Fibroblast of skin of right quadriceps (primary cell): Measurements from ENCODE around the gene PTH2R.
A peak's percentile ranks its signal among the peaks of the same experiment; 100 is the strongest.
"Not testable (repeated sequence)": the region's sequence is repeated elsewhere in the genome, so short reads cannot be mapped to it uniquely, and the experiment has no call there.

ENCODE experiments used
- DNase-seq: peaks from one replicate; pipeline ENCODE4 v3.0.0-alpha.2; 2013

PTH2R gene

GRCh38 chr2:208406474-208407451, at the start of gene PTH2R:
Gene PTH2R (plus strand): TSS chr2:208406792. CDS start chr2:208407044, 252 bp downstream.
- peak; percentile 4 for DNase-seq

DNA sequence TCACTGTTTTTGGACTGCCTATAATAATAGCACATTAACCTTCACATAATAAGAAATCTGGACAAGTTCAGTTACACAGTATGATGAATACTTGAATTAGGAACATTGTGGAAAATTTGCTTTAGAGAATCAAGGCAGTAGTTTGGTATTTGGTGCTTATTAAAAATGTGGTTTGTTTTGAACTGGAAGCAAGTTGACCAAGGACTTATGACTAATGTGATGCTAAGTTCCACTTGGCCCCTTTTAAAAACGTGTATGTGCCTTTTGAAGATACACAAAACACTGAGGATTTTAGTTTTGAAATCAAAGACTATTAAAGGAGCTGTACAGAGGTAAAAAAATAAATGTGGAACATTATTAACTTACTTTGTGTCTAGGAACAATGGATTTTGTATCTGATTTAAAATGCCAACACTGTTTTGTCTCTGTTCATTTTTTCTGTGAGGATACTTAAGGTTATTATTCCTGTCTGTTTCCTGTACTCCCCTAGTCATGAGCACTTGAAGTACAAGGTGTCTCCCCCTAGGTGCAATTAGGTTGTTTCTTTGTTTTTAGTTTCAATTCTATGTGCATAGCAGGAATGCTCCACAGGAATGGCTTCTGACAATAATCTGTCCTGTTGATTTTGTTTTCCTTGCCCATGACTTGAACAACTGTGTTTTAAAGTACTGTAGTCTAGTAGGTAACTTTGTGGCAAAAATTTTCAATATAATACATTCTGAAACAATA, 49.6 kb upstream of the PTH2R start:
- no peak for DNase-seq

GRCh38 chr2:208358758-208359631, 47.6 kb upstream of the PTH2R start:
- DNase-seq: no peak

DNA sequence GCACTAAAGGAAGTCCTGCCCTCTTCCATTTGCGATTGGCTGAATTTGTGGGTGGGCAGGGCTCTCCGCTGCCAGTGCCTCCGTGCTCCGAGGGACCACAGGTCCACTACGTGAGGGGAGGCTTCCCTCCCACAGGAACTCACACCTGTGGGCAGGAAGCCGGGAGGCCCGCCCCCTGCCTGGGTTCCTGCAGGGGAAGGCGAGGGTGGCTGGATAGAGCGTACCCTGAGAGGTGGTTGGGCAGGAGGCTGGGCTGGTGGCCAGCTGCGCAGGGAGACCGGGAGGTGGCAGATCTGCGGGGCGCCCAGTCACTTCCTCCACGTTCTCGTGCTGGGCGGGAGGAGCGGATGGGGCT, 47.0 kb upstream of the PTH2R start:
- no peak for DNase-seq

DNA sequence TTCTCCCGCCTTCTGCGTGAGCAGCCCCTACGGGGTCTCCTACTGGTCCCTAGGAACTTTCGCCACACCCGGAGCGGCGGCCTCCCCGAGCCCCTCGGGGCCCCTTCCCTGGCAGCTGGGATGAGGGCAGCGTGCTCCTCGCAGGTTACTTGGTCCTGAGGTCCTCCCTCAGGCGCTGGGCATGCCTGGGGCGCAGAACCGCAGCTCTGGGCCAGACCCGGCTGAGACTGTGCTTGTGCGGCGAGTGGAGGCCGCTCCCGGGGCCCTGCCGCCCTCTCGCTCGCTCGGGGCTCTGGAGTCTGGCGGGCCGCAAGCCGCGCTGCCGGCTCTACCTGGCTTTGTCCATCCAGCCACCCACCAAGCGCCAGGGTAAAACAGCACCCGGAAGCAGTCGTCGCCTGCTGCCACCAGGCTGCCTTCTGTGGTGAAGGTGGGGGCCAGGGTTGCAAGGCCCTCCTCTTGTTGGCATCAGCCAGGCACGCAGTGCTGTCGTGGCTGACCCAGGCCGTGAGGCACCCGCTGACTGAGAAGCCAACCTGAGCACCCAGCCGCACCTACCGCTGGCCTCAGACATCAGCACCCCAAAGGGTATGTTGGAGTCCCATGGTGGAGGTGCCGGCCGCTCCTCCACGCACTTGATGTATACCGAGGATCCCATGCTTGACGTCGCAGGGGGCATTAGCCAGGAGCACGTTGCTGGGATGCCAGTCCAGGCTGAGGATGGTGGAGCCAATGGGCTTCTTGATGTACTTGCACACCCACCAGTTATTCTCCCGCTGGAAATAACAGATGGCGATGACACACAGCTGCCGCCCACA, 46.1 kb upstream of the PTH2R start:
- no peak for DNase-seq

DNA sequence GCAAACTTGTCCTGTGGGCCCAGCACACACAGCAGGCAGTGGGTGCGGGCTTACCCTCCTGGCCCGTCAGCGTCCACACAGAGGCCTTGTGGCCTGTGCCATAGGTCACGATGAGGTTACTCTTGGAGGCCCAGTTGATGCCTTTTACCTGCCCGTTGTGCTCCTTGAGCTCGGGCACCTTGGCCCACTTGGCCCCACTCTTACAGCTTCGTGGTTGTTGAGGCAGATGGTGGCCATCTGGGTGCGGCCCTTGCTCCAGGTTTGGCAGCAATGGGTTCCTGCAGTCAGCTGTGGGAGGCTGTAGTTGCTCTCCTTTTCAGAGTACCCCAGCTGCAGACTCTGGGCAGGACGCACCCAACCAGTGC, 45.5 kb upstream of the PTH2R start:
- DNase-seq: no peak

- DNase-seq: peak; percentile 91
Observed at GRCh38 chr2:208363485-208363884, 43.1 kb upstream of the PTH2R start.

DNA sequence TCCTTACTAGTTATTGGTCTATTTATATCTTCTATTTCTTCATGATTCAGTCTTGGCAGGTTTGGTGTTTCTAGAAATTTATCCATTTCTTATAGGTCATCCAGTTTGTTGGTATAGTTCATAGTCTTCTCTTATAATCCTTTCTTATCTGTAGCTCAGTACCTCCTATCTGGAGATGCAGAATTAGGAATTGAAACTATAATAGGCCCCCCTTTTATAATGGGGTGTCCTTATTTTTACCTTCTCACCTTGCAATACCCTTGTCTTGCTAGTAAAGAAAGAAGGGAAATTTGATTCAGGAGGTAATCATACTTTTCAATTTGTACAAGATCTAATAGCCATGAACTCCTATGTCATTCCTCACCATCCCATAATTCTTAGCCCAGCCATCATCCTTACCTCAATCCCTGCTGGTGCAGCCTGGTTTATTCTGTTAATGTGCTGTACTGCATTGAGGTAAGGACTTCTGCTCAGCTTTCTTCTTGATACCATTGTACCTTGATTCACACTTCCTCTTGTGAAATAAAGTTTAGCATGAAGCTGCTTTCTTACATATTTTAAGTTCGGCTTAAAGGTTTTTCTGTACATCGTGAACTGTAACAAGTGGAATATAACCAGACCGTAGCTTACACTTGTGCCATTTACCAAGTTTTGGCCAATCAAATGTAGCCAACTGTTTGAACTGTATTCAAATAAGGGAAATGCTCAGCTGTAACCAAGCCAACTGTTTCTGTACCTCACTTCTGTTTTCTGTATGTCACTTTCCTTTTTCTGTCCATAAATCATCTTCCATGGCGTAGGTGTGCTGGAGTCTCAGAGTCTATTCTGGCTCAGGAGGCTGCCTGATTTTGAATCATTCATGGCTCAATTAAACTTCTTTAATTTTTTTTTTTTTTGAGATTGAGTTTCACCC, 40.1 kb upstream of the PTH2R start:
- DNase-seq: no peak

GRCh38 chr2:208369091-208369490, 37.5 kb upstream of the PTH2R start:
- peak; percentile 10 for DNase-seq

DNA sequence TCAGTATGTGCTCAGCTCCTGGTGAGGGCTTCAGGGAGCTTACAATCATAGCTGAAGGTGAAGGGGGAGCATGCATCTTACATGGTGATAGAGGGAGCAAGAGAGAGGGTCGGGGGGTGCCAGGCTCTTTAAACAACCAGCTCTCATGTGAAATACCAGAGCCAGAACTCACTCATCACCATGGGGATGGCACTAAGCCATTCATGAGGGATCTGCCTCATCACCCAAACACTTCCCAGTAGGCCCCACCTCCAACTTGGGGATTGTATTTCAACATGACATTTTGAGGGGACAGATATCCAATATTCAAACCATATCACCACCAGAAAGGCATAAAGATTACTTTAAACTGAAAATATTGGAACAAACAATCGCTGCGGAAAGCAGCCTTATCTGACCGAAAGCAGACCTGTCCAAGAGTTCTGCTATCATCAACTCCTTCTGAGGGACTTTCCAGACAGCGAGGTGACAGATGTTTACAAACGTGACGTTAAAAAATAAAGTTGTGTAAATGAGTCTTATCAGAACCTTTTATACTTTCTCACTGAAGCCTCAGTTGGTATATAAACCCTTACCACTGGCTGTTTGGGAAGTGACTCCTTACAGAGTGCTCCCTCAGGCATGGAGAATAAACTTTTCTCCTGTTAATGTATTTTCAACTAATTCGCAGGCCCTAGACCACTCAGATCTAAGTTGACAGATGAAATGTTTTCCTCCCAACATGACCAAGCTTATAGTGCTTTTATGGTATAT, 35.5 kb upstream of the PTH2R start:
- DNase-seq: peak; percentile 31

GRCh38 chr2:208371634-208371935, 35.0 kb upstream of the PTH2R start:
- DNase-seq: no peak

DNA sequence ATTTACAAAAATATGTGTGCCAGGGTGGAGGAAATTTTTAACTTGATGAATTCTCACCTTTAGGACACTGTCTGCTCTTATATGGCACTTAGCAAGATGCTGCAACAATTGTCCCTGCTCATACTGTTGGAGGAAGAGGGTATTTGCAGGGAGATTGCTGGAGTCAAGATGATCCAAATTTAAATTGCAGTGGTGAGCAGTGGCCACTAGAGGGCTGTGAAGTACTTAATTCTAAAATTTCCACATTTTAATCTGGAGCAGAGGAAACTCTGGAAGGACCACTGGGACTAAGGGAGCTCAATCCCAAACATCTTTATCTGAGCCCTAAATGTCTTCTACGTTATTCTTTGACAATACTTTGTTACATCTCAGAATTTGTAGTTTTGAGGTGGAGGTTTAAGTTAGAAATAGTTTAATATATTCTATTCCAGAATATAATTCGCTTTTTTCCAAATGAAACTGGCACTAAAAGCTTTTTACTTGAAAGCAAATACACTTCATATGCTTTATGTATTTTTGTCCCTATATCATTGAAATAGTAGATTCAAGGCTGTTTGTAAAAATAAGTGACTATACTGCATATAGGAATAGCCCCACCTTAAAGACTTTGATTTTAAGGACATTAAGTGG, 33.0 kb upstream of the PTH2R start:
- peak; percentile 43 for DNase-seq

- no peak for DNase-seq
Observed at GRCh38 chr2:208375491-208376068, 31.0 kb upstream of the PTH2R start.

DNA sequence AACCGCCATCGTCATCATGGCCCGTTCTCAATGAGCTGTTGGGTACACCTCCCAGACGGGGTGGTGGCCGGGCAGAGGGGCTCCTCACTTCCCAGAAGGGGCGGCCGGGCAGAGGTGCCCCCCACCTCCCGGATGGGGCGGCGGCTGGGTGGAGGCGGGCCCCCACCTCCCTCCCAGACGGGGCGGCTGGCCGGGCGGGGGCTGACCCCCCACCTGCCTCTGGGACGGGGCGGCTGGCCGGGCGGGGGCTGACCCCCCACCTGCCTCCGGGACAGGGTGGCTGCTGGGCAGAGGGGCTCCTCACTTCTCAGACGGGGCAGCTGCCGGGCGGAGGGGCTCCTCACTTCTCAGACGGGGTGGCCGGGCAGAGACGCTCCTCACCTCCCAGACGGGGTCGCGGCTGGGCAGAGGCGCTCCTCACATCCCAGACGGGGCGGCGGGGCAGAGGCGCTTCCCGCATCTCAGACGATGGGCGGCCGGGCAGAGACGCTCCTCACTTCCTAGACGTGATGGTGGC, 29.2 kb upstream of the PTH2R start:
- DNase-seq: not testable (repeated sequence)

DNA sequence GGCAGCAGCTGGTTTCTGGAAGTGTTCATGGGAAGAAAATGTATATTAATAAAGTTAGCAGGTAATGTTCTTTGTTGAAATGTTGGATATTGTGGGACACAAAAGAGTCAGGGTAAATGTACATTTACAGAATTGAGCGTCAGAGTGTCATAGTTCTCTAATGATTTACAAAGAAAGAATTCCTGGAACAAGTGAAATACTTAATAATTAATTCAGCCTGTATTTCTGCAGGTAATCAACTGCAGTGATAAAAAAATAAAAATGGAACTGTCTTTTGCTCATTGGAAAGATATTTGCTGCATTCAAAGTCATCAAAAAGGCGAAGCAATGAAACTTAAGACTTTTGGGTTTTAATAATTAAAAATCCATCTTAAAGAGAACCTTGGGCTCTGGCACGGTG, 27.4 kb upstream of the PTH2R start:
- DNase-seq: no peak

- DNase-seq: no peak
Observed at GRCh38 chr2:208384637-208385036, 22.0 kb upstream of the PTH2R start.

DNA sequence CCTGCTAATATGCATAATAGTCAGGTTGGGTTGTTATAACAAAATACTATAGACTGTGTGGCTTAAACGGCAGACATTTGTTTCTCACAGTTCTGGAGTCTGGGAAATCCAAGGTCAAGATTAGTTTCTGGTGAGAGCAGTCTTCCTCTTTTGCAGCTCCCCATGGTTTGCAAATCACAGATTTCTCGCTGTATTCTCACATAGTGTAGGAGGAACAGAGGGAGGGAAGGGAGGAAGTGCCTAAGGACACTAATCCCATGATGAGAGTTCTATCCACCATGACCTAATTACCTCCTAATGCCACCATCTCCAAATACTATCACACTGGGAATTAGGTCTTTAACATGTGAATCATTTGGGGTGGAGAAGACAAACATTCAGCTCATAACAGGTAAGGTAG, 20.1 kb upstream of the PTH2R start:
- no peak for DNase-seq

DNA sequence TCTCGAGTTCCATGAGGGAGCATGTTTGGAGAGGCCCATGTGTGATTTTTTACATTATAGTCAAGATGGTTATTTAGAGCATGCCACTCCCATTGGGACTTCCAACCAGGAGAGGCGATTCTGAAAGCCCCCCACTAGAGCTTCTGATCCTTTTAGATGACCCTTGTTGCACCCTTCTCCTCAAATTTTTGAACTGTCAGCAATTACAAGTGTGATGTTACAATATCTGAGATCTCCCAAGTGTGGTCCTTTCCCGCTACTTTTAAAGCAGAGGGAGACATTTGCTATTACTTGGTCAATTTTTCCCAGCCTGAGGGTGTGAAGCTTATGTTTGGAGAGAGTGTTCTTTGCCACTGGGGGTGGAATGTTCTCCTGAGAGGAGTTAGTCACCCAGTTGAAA, 16.7 kb upstream of the PTH2R start:
- DNase-seq: no peak

DNA sequence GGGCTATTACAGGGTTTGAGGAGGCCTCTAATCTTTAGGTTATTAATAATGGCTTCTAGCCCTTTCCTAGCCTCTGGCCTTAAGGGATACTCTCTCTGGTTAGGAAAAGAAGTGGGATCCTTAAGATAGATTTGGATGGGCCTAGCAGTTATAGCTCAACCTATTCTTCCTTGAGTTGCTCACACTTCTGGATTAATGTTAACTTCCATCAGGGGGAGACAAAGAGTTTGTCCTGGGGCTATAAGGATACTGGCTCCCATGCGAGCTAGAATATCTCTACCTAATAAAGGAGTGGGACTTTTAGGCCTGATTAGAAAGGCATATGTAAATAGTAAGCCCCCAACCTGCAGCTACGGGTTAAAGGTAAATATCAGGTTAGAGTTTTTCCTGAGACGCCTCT, 14.3 kb upstream of the PTH2R start:
- DNase-seq: no peak
